Tibial artery (tissue), 4 donors: ENCODE results near the gene TMED7.

Experiments
- DNase-seq, 2 donors: peaks; one replicate each; pipeline ENCODE4 v3.0.0-alpha.2; 2019
- H3K27ac ChIP-seq, 2 donors: fragments of 200-600 bp; sonication (generic) in 1 of 2; 1 replicate in 1 of 2; 2 replicates in 1 of 2; pipeline ENCODE4 v1.5.1; 2018 to 2019; ENCODE audit warnings: mild to moderate bottlenecking in 1 of 2
- H3K27me3 ChIP-seq, 2 donors: fragments of 200-600 bp; sonication (generic) in 1 of 2; one replicate each; pipeline versions ENCODE4 v1.5.1 to v1.6.0; 2016 to 2019
- H3K36me3 ChIP-seq, 3 donors: fragments of 200-600 bp; sonication (generic) in 2 of 3; one replicate each; pipeline ENCODE4 v1.5.1; 2016 to 2019; ENCODE audit warnings: mild to moderate bottlenecking in 2 of 3
- H3K4me1 ChIP-seq, 4 donors: fragments of 200-600 bp; sonication (generic) in 2 of 4; 1 replicate in 3 of 4; 2 replicates in 1 of 4; pipeline ENCODE4 v1.5.1; 2016 to 2019
- H3K4me3 ChIP-seq, 2 donors: fragments of 200-600 bp; sonication (generic) in 1 of 2; 1 replicate in 1 of 2; 2 replicates in 1 of 2; pipeline ENCODE4 v1.5.1; 2018 to 2019; ENCODE audit warnings: mild to moderate bottlenecking in 2 of 2
- H3K9me3 ChIP-seq, 3 donors: fragments of 200-600 bp; sonication (generic) in 1 of 3; one replicate each; pipeline ENCODE4 v1.5.1; 2016 to 2019
- intact Hi-C: fragments of 100-400 bp; cut with DNase I; formaldehyde crosslinking; loops from one replicate; pipeline ENCODE4 v1.15.0; 2023; ENCODE audit warnings: low total_unique reads
- TF ChIP-seq, protein P1 (sequence below), 2 experiments: fragments of 200-600 bp in 1 of 2; fragments of 450-650 bp in 1 of 2; IDR thresholded peaks; one replicate each; pipeline ENCODE4 v1.5.1; 2017 to 2019; ENCODE audit warnings: antibody characterized with exemption in 2 of 2, mild to moderate bottlenecking in 1 of 2, moderate library complexity in 1 of 2

Gene TMED7

GRCh38 chr5:115584501-115584900 is 41.3 kb downstream of the TMED7 start:
- Histone ChIP-seq H3K27me3 (no peaks in the 10 kb centered on the region), H3K4me1 (no peaks in the 10 kb centered on the region), H3K27ac (no peak overlapping the region), H3K36me3 (peaks cover 0 to 4% (median 4%) of the 10 kb centered on the region in 3 donors), H3K4me3 (no peak overlapping the region), H3K9me3 (no peaks in the 10 kb centered on the region)
- intact Hi-C loops: no loop called here
- no peak for DNase-seq
- TF ChIP-seq, protein P1, sequence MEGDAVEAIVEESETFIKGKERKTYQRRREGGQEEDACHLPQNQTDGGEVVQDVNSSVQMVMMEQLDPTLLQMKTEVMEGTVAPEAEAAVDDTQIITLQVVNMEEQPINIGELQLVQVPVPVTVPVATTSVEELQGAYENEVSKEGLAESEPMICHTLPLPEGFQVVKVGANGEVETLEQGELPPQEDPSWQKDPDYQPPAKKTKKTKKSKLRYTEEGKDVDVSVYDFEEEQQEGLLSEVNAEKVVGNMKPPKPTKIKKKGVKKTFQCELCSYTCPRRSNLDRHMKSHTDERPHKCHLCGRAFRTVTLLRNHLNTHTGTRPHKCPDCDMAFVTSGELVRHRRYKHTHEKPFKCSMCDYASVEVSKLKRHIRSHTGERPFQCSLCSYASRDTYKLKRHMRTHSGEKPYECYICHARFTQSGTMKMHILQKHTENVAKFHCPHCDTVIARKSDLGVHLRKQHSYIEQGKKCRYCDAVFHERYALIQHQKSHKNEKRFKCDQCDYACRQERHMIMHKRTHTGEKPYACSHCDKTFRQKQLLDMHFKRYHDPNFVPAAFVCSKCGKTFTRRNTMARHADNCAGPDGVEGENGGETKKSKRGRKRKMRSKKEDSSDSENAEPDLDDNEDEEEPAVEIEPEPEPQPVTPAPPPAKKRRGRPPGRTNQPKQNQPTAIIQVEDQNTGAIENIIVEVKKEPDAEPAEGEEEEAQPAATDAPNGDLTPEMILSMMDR (IDR thresholded peaks at IDR 0.05): no peak

- Histone ChIP-seq H3K4me1 (no peaks in the 10 kb centered on the region), H3K4me3 (no peak overlapping the region), H3K36me3 (peaks cover 0 to 4% (median 4%) of the 10 kb centered on the region in 3 donors), H3K27me3 (no peaks in the 10 kb centered on the region), H3K27ac (no peak overlapping the region), H3K9me3 (no peaks in the 10 kb centered on the region)
- no peak for DNase-seq
- intact Hi-C loops: no loop called here
- TF ChIP-seq, protein P1 (IDR thresholded peaks at IDR 0.05): no peak
Measured at GRCh38 chr5:115583474-115583873, 42.4 kb downstream of the TMED7 start.

- H3K9me3 ChIP-seq: no peaks in the 10 kb centered on the region
- H3K36me3 ChIP-seq: peaks cover 0 to 4% (median 4%) of the 10 kb centered on the region in 3 donors
- no peak for DNase-seq
- intact Hi-C loops: no loop called here
- no peaks in the 10 kb centered on the region for H3K4me1 ChIP-seq
- TF ChIP-seq, protein P1 (IDR thresholded peaks at IDR 0.05): no peak
- H3K27me3 ChIP-seq: no peaks in the 10 kb centered on the region
- H3K4me3 ChIP-seq: no peak overlapping the region
- no peak overlapping the region for H3K27ac ChIP-seq
Measured at GRCh38 chr5:115580941-115581340, 44.9 kb downstream of the TMED7 start.

DNA sequence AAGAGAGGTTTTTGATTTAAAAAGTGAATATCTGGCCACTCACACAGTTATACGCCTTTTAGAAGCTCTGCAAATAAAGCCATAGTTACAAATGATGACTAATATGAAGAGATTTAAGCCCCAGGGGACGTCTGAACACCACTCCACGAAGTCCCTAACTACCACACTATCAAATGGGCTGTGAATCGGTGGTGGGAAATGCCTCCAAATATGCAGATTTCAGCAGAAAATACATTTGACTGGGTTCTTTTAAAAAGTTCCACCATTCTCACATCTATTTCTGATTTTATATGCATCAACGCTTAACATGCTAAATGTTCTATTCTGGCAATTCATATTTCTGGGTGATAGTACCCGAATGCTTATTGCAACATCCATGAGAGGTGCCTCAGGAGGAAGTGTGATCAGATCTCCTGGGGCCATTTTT is 46.1 kb downstream of the TMED7 start:
- H3K36me3 ChIP-seq: peaks cover 0 to 4% (median 4%) of the 10 kb centered on the region in 3 donors
- TF ChIP-seq, protein P1 (IDR thresholded peaks at IDR 0.05): no peak
- H3K9me3 ChIP-seq: no peaks in the 10 kb centered on the region
- H3K27me3 ChIP-seq: no peaks in the 10 kb centered on the region
- no peak overlapping the region for H3K4me3 ChIP-seq
- H3K27ac ChIP-seq: no peak overlapping the region
- no peaks in the 10 kb centered on the region for H3K4me1 ChIP-seq
- no peak for DNase-seq
- intact Hi-C loops: no loop called here

DNA sequence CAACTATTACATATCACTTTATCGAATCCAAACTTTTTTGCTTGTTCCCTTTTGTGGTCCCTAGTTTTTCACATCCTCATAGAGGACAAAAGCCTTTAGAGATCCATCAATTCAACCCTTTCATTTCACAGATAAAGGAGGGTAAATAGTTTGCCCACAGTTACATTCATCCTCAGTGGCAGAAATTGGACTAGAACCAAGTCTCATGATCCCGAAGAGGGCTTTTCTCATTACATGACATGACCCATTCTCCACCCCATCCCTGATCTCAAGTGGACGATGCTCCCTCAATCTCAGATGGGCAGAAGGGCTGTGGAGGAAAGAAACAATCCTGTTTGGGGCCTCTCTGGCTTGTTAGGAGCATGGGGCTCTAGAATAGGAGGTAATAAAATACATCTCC is 46.6 kb downstream of the TMED7 start:
- intact Hi-C loops: no loop called here
- DNase-seq: no peak
- Histone ChIP-seq H3K4me3 (no peak overlapping the region), H3K36me3 (peaks cover 0 to 4% (median 4%) of the 10 kb centered on the region in 3 donors), H3K4me1 (no peaks in the 10 kb centered on the region), H3K27me3 (no peaks in the 10 kb centered on the region), H3K9me3 (no peaks in the 10 kb centered on the region), H3K27ac (no peak overlapping the region)
- TF ChIP-seq, protein P1 (IDR thresholded peaks at IDR 0.05): no peak

- peaks cover 0 to 4% (median 4%) of the 10 kb centered on the region in 3 donors for H3K36me3 ChIP-seq
- DNase-seq: no peak
- TF ChIP-seq, protein P1 (IDR thresholded peaks at IDR 0.05): no peak
- no peaks in the 10 kb centered on the region for H3K27me3 ChIP-seq
- H3K4me3 ChIP-seq: no peak overlapping the region
- H3K4me1 ChIP-seq: no peaks in the 10 kb centered on the region
- intact Hi-C loops: no loop called here
- H3K9me3 ChIP-seq: no peaks in the 10 kb centered on the region
- no peak overlapping the region for H3K27ac ChIP-seq
Measured at GRCh38 chr5:115578657-115579056, 47.2 kb downstream of the TMED7 start.
